GM10248 (cell line): ENCODE results near the gene PECR.
A peak's percentile ranks its signal among the peaks of the same experiment; 100 is the strongest.

Experiments
- CTCF ChIA-PET: fragments of 300-600 bp; sonication (Branson Sonifier 250); formaldehyde crosslinking; extraction: SDS; loops from one replicate; lab custom pipeline; 2021; ENCODE audit warnings: antibody characterized with exemption; lab: Yijun Ruan, JAX
- POLR2A ChIA-PET: fragments of 350-650 bp; sonication (Branson Sonifier 250); formaldehyde crosslinking; extraction: SDS; loops from one replicate; lab custom pipeline; 2020; ENCODE audit warnings: antibody characterized with exemption; lab: Yijun Ruan, JAX
- DNase-seq: peaks from one replicate; pipeline ENCODE4 v3.0.0; 2012; ENCODE audit errors: extremely low spot score
- CTCF ChIP-seq: IDR thresholded peaks from 2 replicates; pipeline ENCODE4 v1.5.1; 2012; ENCODE audit warnings: mild to moderate bottlenecking, low read depth; ENCODE audit errors: extremely low read depth, missing control alignments, control extremely low read depth

Gene PECR

GRCh38 chr2:216008387-216008786 lies 73.2 kb downstream of the PECR start:
- CTCF ChIA-PET, result interaction anchor here (1.1 to 6.4 kb wide), 5 partner anchors 9 to 36 kb away, joined by 3 to 54 read pairs (median 4); no protein-coding TSS in a partner anchor
- no peak for TF ChIP-seq CTCF
- POLR2A ChIA-PET, result no interaction called here
- DNase-seq, result no peak

GRCh38 chr2:216006164-216006663 lies 75.4 kb downstream of the PECR start:
- POLR2A ChIA-PET, result interaction anchor here (0.9 kb wide), 1 partner anchor 9 kb away, joined by 3 read pairs; no protein-coding TSS in a partner anchor
- peak; percentile 39 for DNase-seq
- TF ChIP-seq CTCF, result no peak
- CTCF ChIA-PET, result interaction anchor here (1.8 to 6.4 kb wide), 4 partner anchors 9 to 21 kb away, joined by 6 to 54 read pairs (median 18); no protein-coding TSS in a partner anchor

- ChIA-PET CTCF (interaction anchor here (0.9 to 6.4 kb wide), 3 partner anchors 9 to 17 kb away, joined by 7 to 54 read pairs (median 29); partner anchors contain the start of gene MREG), POLR2A (interaction anchor here (0.6 to 0.7 kb wide), 2 partner anchors 25 to 503 kb away, joined by 3 to 6 read pairs; no protein-coding TSS in a partner anchor)
- TF ChIP-seq CTCF, result no peak
- DNase-seq, result no peak
Observed at GRCh38 chr2:216004697-216005283, 76.8 kb downstream of the PECR start.

GRCh38 chr2:216003876-216004696 lies 77.5 kb downstream of the PECR start:
- ChIA-PET POLR2A (no interaction called here), CTCF (interaction anchor here (1.1 to 6.4 kb wide), 5 partner anchors 8 to 30 kb away, joined by 3 to 54 read pairs (median 7); no protein-coding TSS in a partner anchor)
- no peak for DNase-seq
- no peak for TF ChIP-seq CTCF

- no peak for DNase-seq
- POLR2A ChIA-PET, result no interaction called here
- CTCF ChIA-PET, result interaction anchor here (0.9 to 3.3 kb wide), 9 partner anchors 9 to 31 kb away, joined by 3 to 16 read pairs (median 7); no protein-coding TSS in a partner anchor
- TF ChIP-seq CTCF, result no peak
Observed at GRCh38 chr2:216002693-216003092, 78.9 kb downstream of the PECR start.

GRCh38 chr2:216002101-216002678 lies 79.4 kb downstream of the PECR start:
- TF ChIP-seq CTCF, result no peak
- CTCF ChIA-PET, result interaction anchor here (0.9 to 3.3 kb wide), 8 partner anchors 10 to 32 kb away, joined by 3 to 16 read pairs (median 10); no protein-coding TSS in a partner anchor

More at GRCh38 chr2:216002101-216002678, 79.4 kb downstream of the PECR start:
- no peak for DNase-seq
- POLR2A ChIA-PET, result no interaction called here
